HG02943 (cell line): Measurements from ENCODE around the gene DPP4.
"Not testable (repeated sequence)": the region's sequence is repeated elsewhere in the genome, so short reads cannot be mapped to it uniquely, and the experiment has no call there.

ENCODE experiments used
- ATAC-seq: cut with Tn5 transposase; IDR thresholded peaks from one replicate; pipeline ENCODE4 v1.9.1; 2021; ENCODE audit warnings: mild to moderate bottlenecking, low read depth, moderate library complexity; ENCODE audit not compliant: unreplicated experiment

The DPP4 gene

GRCh38 chr2:161994761-161995520 is 79.1 kb downstream of the DPP4 start:
- no peak for ATAC-seq

GRCh38 chr2:161992531-161992930 is 81.5 kb downstream of the DPP4 start:
- peak; percentile 84 for ATAC-seq

- no peak for ATAC-seq
These were observed 82.0 kb downstream of the DPP4 start for GRCh38 chr2:161991991-161992390.

- no peak for ATAC-seq
These were observed 83.3 kb downstream of the DPP4 start for GRCh38 chr2:161990741-161991140.

GRCh38 chr2:161990036-161990435 is 84.0 kb downstream of the DPP4 start:
- ATAC-seq = no peak

GRCh38 chr2:161988589-161988988 is 85.4 kb downstream of the DPP4 start:
- ATAC-seq = peak; percentile 51

- ATAC-seq = no peak
These were observed 86.7 kb downstream of the DPP4 start for GRCh38 chr2:161987311-161987710.

- ATAC-seq = no peak
These were observed 90.1 kb downstream of the DPP4 start for GRCh38 chr2:161983866-161984265.

GRCh38 chr2:161983331-161983651 is 90.7 kb downstream of the DPP4 start:
- no peak for ATAC-seq

GRCh38 chr2:161982548-161983330 is 91.3 kb downstream of the DPP4 start:
- no peak for ATAC-seq

GRCh38 chr2:161981679-161982250 is 92.2 kb downstream of the DPP4 start:
- ATAC-seq = no peak

GRCh38 chr2:161980976-161981375 is 93.0 kb downstream of the DPP4 start:
- ATAC-seq = no peak

- no peak for ATAC-seq
These were observed 94.5 kb downstream of the DPP4 start for GRCh38 chr2:161979490-161979889.

- not testable (repeated sequence) for ATAC-seq
These were observed 96.1 kb downstream of the DPP4 start for GRCh38 chr2:161977926-161978325.

- ATAC-seq = no peak
These were observed 97.1 kb downstream of the DPP4 start for GRCh38 chr2:161976917-161977316.

- ATAC-seq = no peak
These were observed 97.7 kb downstream of the DPP4 start for GRCh38 chr2:161976295-161976694.

GRCh38 chr2:161975813-161976160 is 98.2 kb downstream of the DPP4 start:
- no peak for ATAC-seq

- no peak for ATAC-seq
These were observed 98.8 kb downstream of the DPP4 start for GRCh38 chr2:161975062-161975812.

- ATAC-seq = no peak
These were observed 99.6 kb downstream of the DPP4 start for GRCh38 chr2:161974461-161974860.

GRCh38 chr2:161972866-161973265 is 101.1 kb downstream of the DPP4 start:
- ATAC-seq = no peak

GRCh38 chr2:161972232-161972631 is 101.8 kb downstream of the DPP4 start:
- no peak for ATAC-seq
